ENCODE measurements around the gene HS3ST5. TPM values are rescaled to one million over a fixed set of nuclear protein-coding genes. Genes with fewer than 3 reads are reported as not detected.

The HS3ST5 gene
- total and polyA plus RNA-seq, 7 donors, result 0.28 to 1.1 (median 0.36) TPM; not detected in 2

DNA sequence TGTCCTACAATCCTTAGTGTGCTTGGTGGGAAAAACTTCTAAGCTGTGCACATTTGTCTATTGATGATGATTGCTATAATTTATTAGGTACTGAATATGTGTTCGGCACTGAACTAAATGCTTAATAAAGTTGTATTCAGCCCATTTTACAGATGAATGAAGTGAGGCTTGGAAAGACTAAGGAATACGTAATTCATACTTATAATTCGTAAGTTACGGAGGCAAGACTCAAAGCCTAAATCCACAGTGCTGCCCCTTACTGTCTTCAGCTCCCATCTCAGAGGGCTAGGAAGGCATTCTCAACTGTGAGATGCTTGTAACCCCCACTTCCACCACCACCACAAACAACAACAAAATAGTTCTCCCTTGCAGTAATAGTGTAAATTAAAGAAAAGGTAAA, 171.3 kb downstream of the HS3ST5 start:
- TF ChIP-seq POLR2A (IDR thresholded peaks at IDR 0.05) (no peak), EP300 (IDR thresholded peaks at IDR 0.05) (no peak), POLR2AphosphoS5 (IDR thresholded peaks at IDR 0.05) (no peak)
- TF ChIP-seq, protein P1, sequence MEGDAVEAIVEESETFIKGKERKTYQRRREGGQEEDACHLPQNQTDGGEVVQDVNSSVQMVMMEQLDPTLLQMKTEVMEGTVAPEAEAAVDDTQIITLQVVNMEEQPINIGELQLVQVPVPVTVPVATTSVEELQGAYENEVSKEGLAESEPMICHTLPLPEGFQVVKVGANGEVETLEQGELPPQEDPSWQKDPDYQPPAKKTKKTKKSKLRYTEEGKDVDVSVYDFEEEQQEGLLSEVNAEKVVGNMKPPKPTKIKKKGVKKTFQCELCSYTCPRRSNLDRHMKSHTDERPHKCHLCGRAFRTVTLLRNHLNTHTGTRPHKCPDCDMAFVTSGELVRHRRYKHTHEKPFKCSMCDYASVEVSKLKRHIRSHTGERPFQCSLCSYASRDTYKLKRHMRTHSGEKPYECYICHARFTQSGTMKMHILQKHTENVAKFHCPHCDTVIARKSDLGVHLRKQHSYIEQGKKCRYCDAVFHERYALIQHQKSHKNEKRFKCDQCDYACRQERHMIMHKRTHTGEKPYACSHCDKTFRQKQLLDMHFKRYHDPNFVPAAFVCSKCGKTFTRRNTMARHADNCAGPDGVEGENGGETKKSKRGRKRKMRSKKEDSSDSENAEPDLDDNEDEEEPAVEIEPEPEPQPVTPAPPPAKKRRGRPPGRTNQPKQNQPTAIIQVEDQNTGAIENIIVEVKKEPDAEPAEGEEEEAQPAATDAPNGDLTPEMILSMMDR (IDR thresholded peaks at IDR 0.05), result no peak
- 96 to 97% methylated on average over 4 of the region's 4 CpGs for WGBS, 2 donors
- H3K36me3 ChIP-seq, result no peaks in the 10 kb centered on the region

DNA sequence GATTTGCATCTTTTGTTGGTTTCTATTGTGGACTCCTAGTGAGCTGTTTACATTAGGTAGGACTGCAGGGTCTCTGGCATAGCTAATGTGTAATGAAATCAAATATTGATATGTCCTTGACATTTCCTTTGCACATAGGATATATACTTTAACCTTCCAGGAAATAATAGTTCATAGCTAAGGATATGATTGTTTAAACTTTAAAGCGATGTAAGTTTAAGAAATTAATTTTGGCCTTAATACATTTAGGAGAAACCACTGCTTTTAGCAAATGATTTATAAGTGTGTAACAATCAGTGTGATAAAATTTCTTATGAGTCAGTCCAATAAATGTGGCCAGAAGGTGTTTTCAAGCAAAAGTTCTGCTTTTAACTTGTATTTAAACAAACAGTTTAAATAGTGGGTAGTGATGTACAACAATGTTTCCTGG, 171.8 kb downstream of the HS3ST5 start:
- intact Hi-C loops (cut with DNase I), result no loop called here
- H3K4me3 ChIP-seq, result no peak overlapping the region
- WGBS, 2 donors, result 87 to 89% methylated on average over 1 of the region's 1 CpG

More for the DNA sequence above, 171.3 kb downstream of the HS3ST5 start:
- H3K9me3 ChIP-seq, result no peaks in the 10 kb centered on the region
- no peak overlapping the region for H3K27ac ChIP-seq
- no peak overlapping the region for H3K4me3 ChIP-seq
- intact Hi-C loops (cut with DNase I), result no loop called here
- no peaks in the 10 kb centered on the region for H3K27me3 ChIP-seq
- DNase-seq, result no peak
- H3K4me1 ChIP-seq, result no peaks in the 10 kb centered on the region

DNA sequence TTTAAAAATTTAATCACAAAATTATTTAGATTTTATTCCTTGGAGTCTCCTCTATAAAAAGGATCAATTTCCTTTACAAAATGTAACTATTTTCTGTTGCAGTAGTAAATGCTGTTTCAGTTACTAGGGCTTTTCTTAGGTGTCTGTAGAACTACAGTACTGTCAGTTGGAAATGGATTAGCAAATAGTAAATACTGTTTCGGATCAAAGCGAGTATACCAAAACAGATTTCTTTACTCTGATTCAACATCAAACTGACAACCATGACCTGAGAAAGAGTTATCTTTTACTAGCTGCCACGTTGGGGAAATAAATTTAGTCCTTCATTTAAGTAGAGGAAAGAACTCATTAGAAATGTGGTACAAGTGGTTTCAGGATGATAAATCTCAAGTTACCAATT, 172.5 kb downstream of the HS3ST5 start:
- H3K27ac ChIP-seq, result no peak overlapping the region
- no peaks in the 10 kb centered on the region for H3K36me3 ChIP-seq
- intact Hi-C loops (cut with DNase I), result no loop called here
- WGBS, 2 donors, result 76 to 80% methylated on average over 3 of the region's 3 CpGs
- no peaks in the 10 kb centered on the region for H3K9me3 ChIP-seq
- H3K4me3 ChIP-seq, result no peak overlapping the region
- H3K27me3 ChIP-seq, result no peaks in the 10 kb centered on the region
- TF ChIP-seq POLR2A (IDR thresholded peaks at IDR 0.05) (no peak), EP300 (IDR thresholded peaks at IDR 0.05) (no peak)
- no peaks in the 10 kb centered on the region for H3K4me1 ChIP-seq
- DNase-seq, result no peak

More for the DNA sequence above, 171.8 kb downstream of the HS3ST5 start:
- Histone ChIP-seq H3K9me3 (no peaks in the 10 kb centered on the region), H3K27me3 (no peaks in the 10 kb centered on the region), H3K36me3 (no peaks in the 10 kb centered on the region), H3K27ac (no peak overlapping the region), H3K4me1 (no peaks in the 10 kb centered on the region)
- TF ChIP-seq POLR2A (IDR thresholded peaks at IDR 0.05), result no peak
- no peak for TF ChIP-seq POLR2AphosphoS5 (IDR thresholded peaks at IDR 0.05)
- TF ChIP-seq, protein P1 (IDR thresholded peaks at IDR 0.05), result no peak
- TF ChIP-seq EP300 (IDR thresholded peaks at IDR 0.05), result no peak
- no peak for DNase-seq

DNA sequence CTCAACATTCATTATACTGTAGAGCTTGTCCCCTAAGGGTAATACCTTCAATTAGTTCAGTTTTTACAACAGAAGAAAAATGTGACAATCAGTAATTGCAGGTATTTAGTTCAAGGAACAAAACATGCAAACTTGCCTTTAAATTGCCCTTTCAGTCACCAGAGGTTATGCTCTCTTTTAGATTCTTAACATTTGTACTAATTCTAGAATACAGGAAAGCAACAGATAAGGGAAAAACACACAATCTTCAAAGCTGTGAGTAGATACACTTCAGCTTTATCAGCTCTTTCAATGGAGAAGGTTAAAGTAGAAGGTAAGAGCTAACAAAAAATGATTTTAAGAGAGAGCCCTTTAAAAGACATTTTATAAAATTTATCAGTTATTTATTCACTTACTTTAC, 173.1 kb downstream of the HS3ST5 start:
- no peak for TF ChIP-seq EP300 (IDR thresholded peaks at IDR 0.05)
- TF ChIP-seq, protein P1 (IDR thresholded peaks at IDR 0.05), result no peak
- no peak for TF ChIP-seq POLR2A (IDR thresholded peaks at IDR 0.05)
- TF ChIP-seq POLR2AphosphoS5 (IDR thresholded peaks at IDR 0.05), result no peak
- Histone ChIP-seq H3K27ac (no peak overlapping the region), H3K4me3 (no peak overlapping the region), H3K4me1 (no peaks in the 10 kb centered on the region), H3K36me3 (no peaks in the 10 kb centered on the region), H3K27me3 (no peaks in the 10 kb centered on the region), H3K9me3 (no peaks in the 10 kb centered on the region)
- DNase-seq, result no peak
- intact Hi-C loops (cut with DNase I), result no loop called here

DNA sequence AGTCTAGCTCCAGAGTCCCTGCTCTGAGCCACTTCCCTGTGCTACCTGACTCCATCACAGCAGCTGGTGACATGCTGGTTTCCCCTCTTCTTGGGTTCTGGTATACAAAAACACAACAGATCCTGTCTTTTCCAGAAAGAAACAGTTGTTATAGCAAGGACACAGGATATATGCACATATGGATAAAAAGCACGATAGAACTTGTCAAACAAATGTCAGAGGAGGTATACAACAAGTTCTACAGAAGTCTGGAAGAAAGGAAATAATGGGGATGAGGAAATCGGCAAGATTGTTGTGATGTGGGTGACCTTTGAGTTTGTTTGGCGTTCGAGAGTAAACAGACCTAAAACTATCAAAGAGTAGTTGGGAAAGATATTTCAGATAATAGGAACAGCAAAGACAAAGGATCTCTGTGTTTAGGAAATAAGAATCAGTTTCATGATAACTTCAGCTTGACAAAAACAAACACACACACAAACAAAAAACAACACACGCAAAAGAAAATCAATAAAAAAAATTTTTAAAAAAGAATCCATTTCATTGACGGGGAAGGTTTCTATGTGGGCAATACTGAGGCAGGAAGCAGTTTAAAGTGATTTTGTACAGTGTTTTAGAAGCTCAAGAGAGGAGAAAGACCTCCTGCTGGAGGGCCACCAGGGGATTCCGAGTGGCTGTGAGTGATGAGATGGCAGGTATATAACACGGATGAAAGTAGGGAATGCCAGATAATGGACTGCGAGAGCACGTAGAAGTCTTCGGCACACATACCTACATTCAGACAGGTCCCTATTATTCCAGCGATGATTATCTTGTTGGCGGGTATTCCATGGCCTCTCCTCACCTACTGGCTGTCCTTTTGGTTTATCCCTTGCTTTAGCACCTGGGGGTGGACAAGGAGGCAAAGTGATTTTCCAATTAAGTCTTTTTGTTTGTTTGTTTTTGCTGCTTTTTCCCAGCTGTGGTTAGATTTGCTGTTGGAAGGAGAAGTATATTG, 174.9 kb downstream of the HS3ST5 start:
- intact Hi-C loops (cut with DNase I), result no loop called here
- WGBS, 2 donors, result 51 to 65% methylated on average over 13 of the region's 13 CpGs

More for the DNA sequence above, 174.9 kb downstream of the HS3ST5 start:
- DNase-seq, result no peak
- Histone ChIP-seq H3K4me1 (no peaks in the 10 kb centered on the region), H3K36me3 (no peaks in the 10 kb centered on the region), H3K4me3 (no peak overlapping the region), H3K27ac (no peak overlapping the region), H3K9me3 (no peaks in the 10 kb centered on the region), H3K27me3 (no peaks in the 10 kb centered on the region)
- TF ChIP-seq POLR2AphosphoS5 (IDR thresholded peaks at IDR 0.05) (no peak), EP300 (IDR thresholded peaks at IDR 0.05) (no peak), POLR2A (IDR thresholded peaks at IDR 0.05) (no peak)
- TF ChIP-seq, protein P1 (IDR thresholded peaks at IDR 0.05), result no peak

Measured in sigmoid colon (tissue), 7 donors.